Suprapubic skin (tissue), 4 donors: Measurements from ENCODE around the gene TMEM203. TPM values are rescaled to one million over a fixed set of nuclear protein-coding genes. Genes with fewer than 3 reads are reported as not detected.

Experiments used
- DNase-seq, 2 donors: peaks; one replicate each; pipeline ENCODE4 v3.0.0-alpha.2; 2019; ENCODE audit warnings: low spot score in 2 of 2
- H3K27ac ChIP-seq: fragments of 200-600 bp; sonication (generic); one replicate; pipeline ENCODE4 v1.5.1; 2019
- H3K27me3 ChIP-seq: fragments of 200-600 bp; sonication (generic); one replicate; pipeline ENCODE4 v1.5.1; 2019
- H3K36me3 ChIP-seq: fragments of 200-600 bp; sonication (generic); one replicate; pipeline ENCODE4 v1.5.1; 2019
- H3K4me1 ChIP-seq: fragments of 200-600 bp; sonication (generic); one replicate; pipeline ENCODE4 v1.5.1; 2019
- H3K4me3 ChIP-seq: fragments of 200-600 bp; sonication (generic); one replicate; pipeline ENCODE4 v1.5.1; 2019; ENCODE audit warnings: mild to moderate bottlenecking
- H3K9me3 ChIP-seq: fragments of 200-600 bp; sonication (generic); one replicate; pipeline ENCODE4 v1.5.1; 2019
- EP300 ChIP-seq: sonication (generic); formaldehyde crosslinking; IDR thresholded peaks from one replicate; pipeline ENCODE4 v1.6.1; 2017; ENCODE audit warnings: antibody characterized with exemption
- POLR2A ChIP-seq, 2 donors: fragments of 450-650 bp; IDR thresholded peaks; one replicate each; pipeline ENCODE4 v1.6.1; 2017; ENCODE audit warnings: antibody characterized with exemption in 2 of 2, mild to moderate bottlenecking in 2 of 2, moderate library complexity in 2 of 2
- POLR2AphosphoS5 ChIP-seq, 3 donors: sonication (generic); formaldehyde crosslinking; IDR thresholded peaks; one replicate each; pipeline ENCODE4 v1.6.1; 2017; ENCODE audit warnings: antibody characterized with exemption in 3 of 3
- WGBS: methylation state at CpG from one replicate; pipeline ENCODE4 v1.1.5; 2018; 5-methylcytosine and 5-hydroxymethylcytosine counted together
- total RNA-seq, 4 donors: library from RNA; depleted of rRNA; stranded (reverse); fragments of >200 nt; gene quantifications; one replicate each; pipeline ENCODE4 v1.1.0, GENCODE V29; 2016
- TF ChIP-seq, protein P1 (sequence below), 2 donors: fragments of 200-600 bp in 1 of 2; fragments of 450-650 bp in 1 of 2; sonication (generic) in 1 of 2; IDR thresholded peaks; one replicate each; pipeline ENCODE4 v1.5.1; 2016 to 2019; ENCODE audit warnings: antibody characterized with exemption in 2 of 2, mild to moderate bottlenecking in 1 of 2, moderate library complexity in 1 of 2

The TMEM203 gene
- total RNA-seq, 4 donors from 2014 or later: 25.0 to 52.4 (median 40.8) TPM

DNA sequence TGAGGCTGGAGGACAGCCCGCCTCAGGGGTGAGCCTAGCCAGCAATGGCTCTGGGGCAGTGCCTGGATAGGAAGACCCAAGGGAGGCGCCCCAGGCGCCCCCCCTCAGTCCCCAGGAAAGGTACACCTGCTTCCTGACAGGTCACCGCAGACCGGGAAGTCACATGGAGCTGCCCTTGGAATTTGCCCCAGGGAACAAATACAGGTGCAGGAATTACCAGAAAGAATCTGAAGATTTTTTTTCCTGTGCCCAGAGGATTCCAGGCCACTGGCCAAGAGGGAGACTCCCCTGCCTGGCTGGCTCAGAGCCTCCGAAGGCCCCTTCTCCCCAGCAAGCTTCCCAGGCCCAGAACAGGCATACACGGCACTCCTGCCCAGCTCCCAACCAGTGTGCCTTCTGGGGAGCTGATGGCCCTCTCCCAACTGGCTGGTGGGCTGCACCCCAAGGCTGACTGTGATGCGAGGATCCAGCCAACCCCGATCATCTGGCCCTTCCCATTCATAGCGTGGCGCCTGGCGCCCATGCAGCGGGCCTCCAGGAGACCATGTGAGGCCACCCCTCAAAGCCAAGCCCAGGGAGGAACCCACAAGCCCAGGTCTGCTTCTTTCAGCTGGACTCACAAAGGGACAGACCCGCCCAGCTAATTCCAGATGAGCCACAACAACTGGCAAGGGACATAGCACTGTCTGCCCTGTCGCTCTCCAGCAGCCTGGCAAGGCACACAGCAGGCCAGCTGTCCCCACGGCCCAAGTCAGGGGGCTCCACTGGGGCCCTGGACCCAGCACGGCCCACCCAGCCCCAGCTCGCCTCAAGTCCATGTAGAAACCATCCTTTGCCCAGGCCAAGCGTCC is 7.2 kb downstream of the TMEM203 start:
- Histone ChIP-seq H3K4me3 (peak overlapping the region; percentile 59), H3K27ac (no peak overlapping the region), H3K36me3 (no peaks in the 10 kb centered on the region), H3K4me1 (peaks cover 70% of the 10 kb centered on the region), H3K9me3 (no peaks in the 10 kb centered on the region), H3K27me3 (no peaks in the 10 kb centered on the region)
- no peak for TF ChIP-seq POLR2AphosphoS5 (IDR thresholded peaks at IDR 0.05)
- no peak for DNase-seq
- WGBS: 53% methylated on average over 4 of the region's 19 CpGs

DNA sequence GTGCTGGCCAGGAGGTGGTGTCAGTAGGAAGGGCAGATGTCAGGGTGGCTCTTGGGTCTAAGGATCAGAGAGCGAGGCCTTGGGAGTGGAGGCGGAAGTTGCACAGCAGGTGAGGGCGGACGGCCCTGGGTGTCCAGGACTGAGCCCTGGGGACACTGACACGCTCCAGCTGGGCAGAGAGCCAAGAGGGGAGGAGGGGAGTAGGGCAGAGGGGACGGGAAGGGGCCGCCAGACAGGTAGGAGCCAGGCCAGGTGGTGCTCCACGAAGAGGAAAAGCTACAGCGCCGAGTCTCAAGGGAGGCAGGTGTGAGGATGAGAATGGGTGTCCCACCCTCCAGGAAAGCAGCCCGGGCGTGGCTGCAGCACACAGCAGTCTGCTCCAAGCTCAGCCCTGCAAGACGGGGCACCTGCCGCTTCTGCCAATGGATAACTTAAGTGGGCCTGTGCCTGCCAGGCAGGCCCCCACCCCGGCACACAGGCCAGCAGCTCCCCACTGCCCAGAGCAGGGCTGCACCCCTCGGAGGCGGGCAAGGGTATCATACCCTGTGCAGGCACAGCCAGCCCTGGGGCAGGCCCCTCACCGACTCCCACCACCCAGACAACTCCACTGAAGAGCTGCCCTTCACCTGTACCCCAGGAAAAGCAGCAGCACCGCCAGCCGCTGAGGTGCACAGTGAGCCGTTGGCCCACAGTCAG is 9.8 kb downstream of the TMEM203 start:
- no peak overlapping the region for H3K27ac ChIP-seq
- peak overlapping the region; percentile 15 for H3K4me3 ChIP-seq
- no peaks in the 10 kb centered on the region for H3K9me3 ChIP-seq
- 55% methylated on average over 11 of the region's 21 CpGs for WGBS
- TF ChIP-seq, protein P1, sequence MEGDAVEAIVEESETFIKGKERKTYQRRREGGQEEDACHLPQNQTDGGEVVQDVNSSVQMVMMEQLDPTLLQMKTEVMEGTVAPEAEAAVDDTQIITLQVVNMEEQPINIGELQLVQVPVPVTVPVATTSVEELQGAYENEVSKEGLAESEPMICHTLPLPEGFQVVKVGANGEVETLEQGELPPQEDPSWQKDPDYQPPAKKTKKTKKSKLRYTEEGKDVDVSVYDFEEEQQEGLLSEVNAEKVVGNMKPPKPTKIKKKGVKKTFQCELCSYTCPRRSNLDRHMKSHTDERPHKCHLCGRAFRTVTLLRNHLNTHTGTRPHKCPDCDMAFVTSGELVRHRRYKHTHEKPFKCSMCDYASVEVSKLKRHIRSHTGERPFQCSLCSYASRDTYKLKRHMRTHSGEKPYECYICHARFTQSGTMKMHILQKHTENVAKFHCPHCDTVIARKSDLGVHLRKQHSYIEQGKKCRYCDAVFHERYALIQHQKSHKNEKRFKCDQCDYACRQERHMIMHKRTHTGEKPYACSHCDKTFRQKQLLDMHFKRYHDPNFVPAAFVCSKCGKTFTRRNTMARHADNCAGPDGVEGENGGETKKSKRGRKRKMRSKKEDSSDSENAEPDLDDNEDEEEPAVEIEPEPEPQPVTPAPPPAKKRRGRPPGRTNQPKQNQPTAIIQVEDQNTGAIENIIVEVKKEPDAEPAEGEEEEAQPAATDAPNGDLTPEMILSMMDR (IDR thresholded peaks at IDR 0.05): no peak
- no peak for TF ChIP-seq POLR2A (IDR thresholded peaks at IDR 0.05)
- TF ChIP-seq POLR2AphosphoS5 (IDR thresholded peaks at IDR 0.05): no peak
- TF ChIP-seq EP300: no peak
- no peak for DNase-seq
- peaks cover 52% of the 10 kb centered on the region for H3K4me1 ChIP-seq
- H3K36me3 ChIP-seq: peaks cover 16% of the 10 kb centered on the region
- H3K27me3 ChIP-seq: no peaks in the 10 kb centered on the region

DNA sequence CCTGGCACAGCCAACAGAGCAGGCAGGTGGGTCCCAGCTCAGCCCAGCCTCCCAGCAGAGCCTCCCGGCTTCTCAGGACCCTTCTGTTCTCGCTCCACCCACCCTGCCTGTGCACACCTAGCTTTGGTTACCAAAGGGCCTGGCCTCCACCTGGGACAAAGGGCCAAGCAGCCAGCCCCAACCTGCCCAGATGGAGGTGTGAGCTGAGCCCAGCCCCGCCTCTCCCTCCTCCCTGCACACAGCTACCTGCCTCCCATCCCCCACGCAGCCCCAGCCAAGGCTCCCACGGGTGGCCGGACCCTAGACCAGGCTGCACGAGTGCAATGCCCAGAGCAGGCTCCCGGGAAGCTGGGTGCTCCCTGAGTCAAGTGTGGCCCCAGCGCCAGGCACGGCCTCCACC is 10.5 kb downstream of the TMEM203 start:
- Histone ChIP-seq H3K9me3 (no peaks in the 10 kb centered on the region), H3K36me3 (peaks cover 24% of the 10 kb centered on the region), H3K4me3 (peak overlapping the region; percentile 15), H3K27ac (no peak overlapping the region), H3K4me1 (peaks cover 60% of the 10 kb centered on the region), H3K27me3 (no peaks in the 10 kb centered on the region)
- TF ChIP-seq, protein P1 (IDR thresholded peaks at IDR 0.05): no peak
- no peak for TF ChIP-seq EP300
- TF ChIP-seq POLR2A (IDR thresholded peaks at IDR 0.05): no peak
- no peak for TF ChIP-seq POLR2AphosphoS5 (IDR thresholded peaks at IDR 0.05)
- 62% methylated on average over 9 of the region's 10 CpGs for WGBS
- no peak for DNase-seq

GRCh38 chr9:137194388-137194787 is 11.1 kb downstream of the TMEM203 start:
- no peaks in the 10 kb centered on the region for H3K9me3 ChIP-seq
- no peak for TF ChIP-seq POLR2A (IDR thresholded peaks at IDR 0.05)
- TF ChIP-seq POLR2AphosphoS5 (IDR thresholded peaks at IDR 0.05): no peak
- no peak for TF ChIP-seq EP300
- TF ChIP-seq, protein P1 (IDR thresholded peaks at IDR 0.05): no peak
- 30% methylated on average over 2 of the region's 16 CpGs for WGBS
- peaks cover 60% of the 10 kb centered on the region for H3K4me1 ChIP-seq
- no peak overlapping the region for H3K27ac ChIP-seq
- peak overlapping the region; percentile 15 for H3K4me3 ChIP-seq
- peaks cover 26% of the 10 kb centered on the region for H3K36me3 ChIP-seq
- DNase-seq: no peak
- no peaks in the 10 kb centered on the region for H3K27me3 ChIP-seq

- no peak for DNase-seq
- H3K4me1 ChIP-seq: peaks cover 58% of the 10 kb centered on the region
- TF ChIP-seq, protein P1 (IDR thresholded peaks at IDR 0.05): no peak
- TF ChIP-seq POLR2AphosphoS5 (IDR thresholded peaks at IDR 0.05): no peak
- no peak for TF ChIP-seq EP300
- no peak for TF ChIP-seq POLR2A (IDR thresholded peaks at IDR 0.05)
- no peak overlapping the region for H3K4me3 ChIP-seq
- no CpG with 5 or more reads among the region's 14 CpGs for WGBS
- H3K27me3 ChIP-seq: no peaks in the 10 kb centered on the region
- H3K36me3 ChIP-seq: peaks cover 26% of the 10 kb centered on the region
- H3K9me3 ChIP-seq: no peaks in the 10 kb centered on the region
- no peak overlapping the region for H3K27ac ChIP-seq
These were observed 11.7 kb downstream of the TMEM203 start for GRCh38 chr9:137193771-137194170.
